PC-3 (cell line): ENCODE measurements around the gene ZNF275.

Experiments
- EZH2 ChIP-seq: fragments of 300-600 bp; sonication (generic); IDR thresholded peaks from one replicate; pipeline ENCODE4 v1.6.1; 2017; ENCODE audit warnings: antibody characterized with exemption, mild to moderate bottlenecking, low read length; ENCODE audit not compliant: unreplicated experiment
- EZH2phosphoT487 ChIP-seq: fragments of 300-600 bp; sonication (generic); IDR thresholded peaks from 2 replicates; pipeline ENCODE4 v1.6.1; 2018; ENCODE audit warnings: mild to moderate bottlenecking, antibody characterized with exemption, low read length, borderline replicate concordance
- TF ChIP-seq, protein P1 (sequence below): fragments of 300-600 bp; sonication (generic); conservative IDR thresholded peaks from 2 replicates; pipeline ENCODE4 v1.5.1; 2017; ENCODE audit warnings: antibody characterized with exemption, low read depth, mild to moderate bottlenecking, low read length

DNA sequence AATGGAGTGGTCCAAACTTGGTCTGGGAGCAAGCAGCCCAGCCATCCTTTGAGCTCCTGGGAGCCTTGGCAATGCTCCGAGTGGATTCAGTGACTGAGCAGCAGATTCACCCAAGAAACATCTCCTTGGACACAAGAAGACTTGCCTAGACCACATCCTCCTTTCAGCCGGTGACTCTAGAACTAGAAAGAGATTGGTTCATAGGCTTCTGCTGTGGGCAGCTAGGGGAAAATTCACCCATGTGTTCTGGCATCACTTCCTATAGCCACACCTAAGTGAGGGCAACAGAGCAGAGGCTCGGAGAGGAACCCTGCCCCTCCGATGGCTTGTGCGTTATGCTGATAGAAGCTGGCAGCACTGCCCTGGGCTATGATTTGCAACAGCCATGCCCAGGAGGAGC is 16.0 kb downstream of the ZNF275 start:
- no peak for TF ChIP-seq EZH2
- TF ChIP-seq, protein P1, sequence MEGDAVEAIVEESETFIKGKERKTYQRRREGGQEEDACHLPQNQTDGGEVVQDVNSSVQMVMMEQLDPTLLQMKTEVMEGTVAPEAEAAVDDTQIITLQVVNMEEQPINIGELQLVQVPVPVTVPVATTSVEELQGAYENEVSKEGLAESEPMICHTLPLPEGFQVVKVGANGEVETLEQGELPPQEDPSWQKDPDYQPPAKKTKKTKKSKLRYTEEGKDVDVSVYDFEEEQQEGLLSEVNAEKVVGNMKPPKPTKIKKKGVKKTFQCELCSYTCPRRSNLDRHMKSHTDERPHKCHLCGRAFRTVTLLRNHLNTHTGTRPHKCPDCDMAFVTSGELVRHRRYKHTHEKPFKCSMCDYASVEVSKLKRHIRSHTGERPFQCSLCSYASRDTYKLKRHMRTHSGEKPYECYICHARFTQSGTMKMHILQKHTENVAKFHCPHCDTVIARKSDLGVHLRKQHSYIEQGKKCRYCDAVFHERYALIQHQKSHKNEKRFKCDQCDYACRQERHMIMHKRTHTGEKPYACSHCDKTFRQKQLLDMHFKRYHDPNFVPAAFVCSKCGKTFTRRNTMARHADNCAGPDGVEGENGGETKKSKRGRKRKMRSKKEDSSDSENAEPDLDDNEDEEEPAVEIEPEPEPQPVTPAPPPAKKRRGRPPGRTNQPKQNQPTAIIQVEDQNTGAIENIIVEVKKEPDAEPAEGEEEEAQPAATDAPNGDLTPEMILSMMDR, result no peak
- no peak for TF ChIP-seq EZH2phosphoT487
